Stimulated activated CD4-positive, alpha-beta T cell treated with anti-CD3 and anti-CD28 coated beads, Interleukin-4, amount 100 ng/mL, for 4 hours (primary cell): ENCODE measurements around the gene ORC4.
A peak's percentile ranks its signal among the peaks of the same experiment; 100 is the strongest.

ENCODE experiments used
- DNase-seq, 2 experiments: peaks; one replicate each; pipeline ENCODE4 v3.0.0-alpha.2; 2020

ORC4 gene

GRCh38 chr2:148020111-148021058 is at the start of gene ORC4:
ORC4 (minus strand) TSS chr2:148020737; CDS start chr2:147975958, 44,779 bp downstream.
- peak; percentile 95 to 99 for DNase-seq

- no peak for DNase-seq
Measured at GRCh38 chr2:148067801-148068200, 47.3 kb upstream of the ORC4 start.

- no peak for DNase-seq
Measured at GRCh38 chr2:148065936-148066335, 45.4 kb upstream of the ORC4 start.

GRCh38 chr2:148063633-148064032 is 43.1 kb upstream of the ORC4 start:
- DNase-seq, result no peak

GRCh38 chr2:148058641-148059040 is 38.1 kb upstream of the ORC4 start:
- no peak for DNase-seq

- DNase-seq, result no peak
Measured at GRCh38 chr2:148052687-148053086, 32.1 kb upstream of the ORC4 start.

- no peak for DNase-seq
Measured at GRCh38 chr2:148049284-148049683, 28.7 kb upstream of the ORC4 start.

- DNase-seq, result no peak
Measured at GRCh38 chr2:148048475-148049221, 28.1 kb upstream of the ORC4 start.

GRCh38 chr2:148046802-148047201 is 26.3 kb upstream of the ORC4 start:
- no peak for DNase-seq

GRCh38 chr2:148044322-148044721 is 23.8 kb upstream of the ORC4 start:
- no peak for DNase-seq

- DNase-seq, result no peak
Measured at GRCh38 chr2:148042219-148042618, 21.7 kb upstream of the ORC4 start.

- DNase-seq, result no peak
Measured at GRCh38 chr2:148039783-148040182, 19.2 kb upstream of the ORC4 start.

- DNase-seq, result no peak
Measured at GRCh38 chr2:148032215-148032614, 11.7 kb upstream of the ORC4 start.

GRCh38 chr2:148031152-148031551 is 10.6 kb upstream of the ORC4 start:
- DNase-seq, result no peak

GRCh38 chr2:148028781-148029180 is 8.2 kb upstream of the ORC4 start:
- DNase-seq, result no peak

- DNase-seq, result no peak
Measured at GRCh38 chr2:148027822-148028221, 7.3 kb upstream of the ORC4 start.

GRCh38 chr2:148026573-148026972 is 6.0 kb upstream of the ORC4 start:
- DNase-seq, result no peak

- no peak for DNase-seq
Measured at GRCh38 chr2:148023861-148024260, 3.3 kb upstream of the ORC4 start.

- DNase-seq, result no peak
Measured at GRCh38 chr2:148022882-148023281, 2.3 kb upstream of the ORC4 start.

- no peak for DNase-seq
Measured at GRCh38 chr2:148022351-148022750, 1.8 kb upstream of the ORC4 start.

GRCh38 chr2:148021886-148022285 is 1.3 kb upstream of the ORC4 start:
- DNase-seq, result no peak

GRCh38 chr2:148021059-148021861 is 723 bp upstream of the ORC4 start, which contains the start of gene MBD5:
MBD5 (plus strand) TSS chr2:148021091.
- DNase-seq, result peak; percentile 50 to 53

- DNase-seq, result no peak
Measured at GRCh38 chr2:148014616-148015015, 5.9 kb downstream of the ORC4 start.
